BE2C (cell line): ENCODE measurements around the gene SLC6A18.

Experiments used
- DNase-seq: peaks from one replicate; pipeline ENCODE4 v3.0.0-alpha.2; 2020
- H3K27me3 ChIP-seq: fragments of 250-450 bp; sonication (Bioruptor Pico); 2 replicates; pipeline ENCODE4 v1.5.1; 2020; ENCODE audit warnings: mild to moderate bottlenecking
- H3K36me3 ChIP-seq: fragments of 250-450 bp; sonication (Bioruptor Pico); 2 replicates; pipeline ENCODE4 v1.5.1; 2020; ENCODE audit warnings: mild to moderate bottlenecking
- H3K4me1 ChIP-seq: fragments of 250-450 bp; sonication (Bioruptor Pico); 2 replicates; pipeline ENCODE4 v1.5.1; 2020
- H3K4me3 ChIP-seq: 2 replicates; pipeline ENCODE4 v1.5.1; 2011; ENCODE audit warnings: low read depth, low read length
- H3K9me3 ChIP-seq: fragments of 250-450 bp; sonication (Bioruptor Pico); 2 replicates; pipeline ENCODE4 v1.5.1; 2020
- CTCF ChIP-seq: IDR thresholded peaks from 2 replicates; pipeline ENCODE4 v1.5.1; 2012; ENCODE audit warnings: mild to moderate bottlenecking, low read depth, low read length

Gene SLC6A18

GRCh38 chr5:1182633-1183423 lies 42.4 kb upstream of the SLC6A18 start:
- H3K4me3 ChIP-seq, result no peak overlapping the region
- H3K4me1 ChIP-seq, result peaks cover 10% of the 10 kb centered on the region
- no peaks in the 10 kb centered on the region for H3K36me3 ChIP-seq
- peak; percentile 13 for DNase-seq
- H3K27me3 ChIP-seq, result no peaks in the 10 kb centered on the region
- no peak for TF ChIP-seq CTCF
- no peaks in the 10 kb centered on the region for H3K9me3 ChIP-seq

- H3K4me3 ChIP-seq, result no peak overlapping the region
- no peaks in the 10 kb centered on the region for H3K36me3 ChIP-seq
- no peaks in the 10 kb centered on the region for H3K27me3 ChIP-seq
- no peaks in the 10 kb centered on the region for H3K9me3 ChIP-seq
- DNase-seq, result no peak
- no peak for TF ChIP-seq CTCF
- peaks cover 10% of the 10 kb centered on the region for H3K4me1 ChIP-seq
Measured at GRCh38 chr5:1183424-1184162, 41.6 kb upstream of the SLC6A18 start.

- peaks cover 10% of the 10 kb centered on the region for H3K4me1 ChIP-seq
- no peak for TF ChIP-seq CTCF
- no peak overlapping the region for H3K4me3 ChIP-seq
- peak; percentile 7 for DNase-seq
- no peaks in the 10 kb centered on the region for H3K9me3 ChIP-seq
- H3K36me3 ChIP-seq, result no peaks in the 10 kb centered on the region
- no peaks in the 10 kb centered on the region for H3K27me3 ChIP-seq
Measured at GRCh38 chr5:1184163-1184470, 41.1 kb upstream of the SLC6A18 start.

- Histone ChIP-seq H3K4me3 (no peak overlapping the region), H3K9me3 (no peaks in the 10 kb centered on the region), H3K27me3 (no peaks in the 10 kb centered on the region), H3K4me1 (peaks cover 10% of the 10 kb centered on the region), H3K36me3 (no peaks in the 10 kb centered on the region)
- TF ChIP-seq CTCF, result no peak
- DNase-seq, result peak; percentile 4
Measured at GRCh38 chr5:1184481-1184880, 40.7 kb upstream of the SLC6A18 start.

GRCh38 chr5:1185038-1185627 lies 40.0 kb upstream of the SLC6A18 start:
- DNase-seq, result no peak
- Histone ChIP-seq H3K4me3 (no peak overlapping the region), H3K27me3 (no peaks in the 10 kb centered on the region), H3K36me3 (no peaks in the 10 kb centered on the region), H3K9me3 (no peaks in the 10 kb centered on the region), H3K4me1 (peaks cover 10% of the 10 kb centered on the region)
- no peak for TF ChIP-seq CTCF
